ENCODE results near the gene TRIM15. TPM values are rescaled to one million over a fixed set of nuclear protein-coding genes. Genes with fewer than 3 reads are reported as not detected.
"Not testable (repeated sequence)": the region's sequence is repeated elsewhere in the genome, so short reads cannot be mapped to it uniquely, and the experiment has no call there.

The TRIM15 gene
- total and polyA plus RNA-seq, 2 donors (not counting 3 experiments of a cell fraction or from before 2014, with no cell fraction given): not detected

DNA sequence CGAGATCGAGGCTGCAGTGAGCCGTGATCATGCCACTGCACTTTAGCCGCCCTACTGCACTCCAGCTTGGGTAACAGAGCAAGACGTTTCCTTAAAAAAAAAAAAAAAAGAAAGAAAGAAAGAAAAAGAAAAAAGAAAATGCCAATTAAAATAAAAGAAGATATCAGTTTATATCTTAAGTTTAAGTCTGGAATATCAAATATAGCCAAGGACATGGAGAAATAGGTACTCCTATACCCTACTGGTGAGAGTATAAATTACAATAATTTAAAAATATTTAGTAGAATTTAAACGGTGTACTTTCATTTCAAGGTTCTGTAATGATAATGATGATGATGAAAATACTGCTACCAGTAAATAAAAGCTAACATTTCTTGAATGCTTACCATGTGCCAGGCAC is 46.6 kb upstream of the TRIM15 start:
- no peaks in the 10 kb centered on the region for H3K36me3 ChIP-seq (ENCODE audit: control insufficient read depth in 2 of 2, extremely low read depth in 1 of 2, insufficient read depth in 2 of 2, low read length in 2 of 2)
- POLR2A ChIA-PET: no interaction called here
- intact Hi-C loops (cut with micrococcal nuclease) (no loop called here), dilution Hi-C loops (cut with MboI; ENCODE audit: extremely low pct_ligation_motif_present, low sequenced_read_pairs) (no loop called here)
- CTCF ChIA-PET: interaction anchor here (0.7 to 2.1 kb wide), 2 partner anchors 14 to 15 kb away, joined by 3 to 7 read pairs; no protein-coding TSS in a partner anchor
- H2AFZ ChIP-seq (ENCODE audit: low read depth, low read length): no peak overlapping the region
- no peaks in the 10 kb centered on the region for H3K9me3 ChIP-seq (replicated peaks; ENCODE audit: control insufficient read depth, insufficient read depth, low read length)
- FAIRE-seq (no peak), DNase-seq (ENCODE audit: low read depth, low spot score) (no peak)
- H3K9me1 ChIP-seq (replicated peaks; ENCODE audit: control insufficient read depth, extremely low read depth, insufficient read depth, low read length): no peaks in the 10 kb centered on the region
- TF ChIP-seq GATA2 (IDR thresholded peaks at IDR 0.05; ENCODE audit: insufficient read depth, insufficient read length, low read depth, low read length): no peak
- TF ChIP-seq EZH2 (IDR thresholded peaks at IDR 0.05; ENCODE audit: borderline replicate concordance, low read depth, low read length, severe bottlenecking): no peak
- no peak for TF ChIP-seq JUN (IDR thresholded peaks at IDR 0.05; ENCODE audit: borderline replicate concordance, insufficient read depth, insufficient read length, low read depth)
- TF ChIP-seq FOS (IDR thresholded peaks at IDR 0.05; ENCODE audit: borderline replicate concordance, insufficient read depth, low read length): no peak
- TF ChIP-seq POLR2A (IDR thresholded peaks at IDR 0.05; ENCODE audit: low read depth, low read length): no peak
- TF ChIP-seq POLR2AphosphoS5 (IDR thresholded peaks at IDR 0.05; ENCODE audit: insufficient read depth, low read depth, low read length): no peak
- no peak for TF ChIP-seq MYC (IDR thresholded peaks at IDR 0.05; ENCODE audit: low read depth, low read length)
- TF ChIP-seq MAX (IDR thresholded peaks at IDR 0.05; ENCODE audit: insufficient read depth, insufficient read length): no peak
- TF ChIP-seq CTCF (IDR thresholded peaks at IDR 0.05; ENCODE audit: extremely low read depth in 1 of 2, insufficient read depth in 1 of 2, low read depth in 1 of 2, low read length in 2 of 2): no peak
- no TSS peak for BruUV-seq (replicated peaks)
- no peak overlapping the region for H3K27ac ChIP-seq (ENCODE audit: insufficient read depth, low read depth, low read length)
- no peak overlapping the region for H3K4me2 ChIP-seq (ENCODE audit: insufficient read depth, low read length)
- H4K20me1 ChIP-seq (replicated peaks; ENCODE audit: control insufficient read depth, extremely low read depth, insufficient read depth, low read length): no peaks in the 10 kb centered on the region
- no peaks in the 10 kb centered on the region for H3K4me1 ChIP-seq (ENCODE audit: control insufficient read depth, extremely low read depth, insufficient read depth, low read length)
- no peak overlapping the region for H3K4me3 ChIP-seq (replicated peaks in 1 of 3; ENCODE audit: insufficient read depth in 1 of 3, low read depth in 1 of 3, low read length in 3 of 3)
- no peak overlapping the region for H3K9ac ChIP-seq (replicated peaks; ENCODE audit: extremely low read depth, insufficient read depth, low read length)
- H3K79me2 ChIP-seq (ENCODE audit: control insufficient read depth, insufficient read depth, low read length): no peaks in the 10 kb centered on the region
- H3K27me3 ChIP-seq (ENCODE audit: control insufficient read depth in 2 of 2, insufficient read depth in 2 of 2, low read length in 2 of 2): peaks cover 23 to 35% of the 10 kb centered on the region in 2 experiments

GRCh38 chr6:30118691-30119090 is 44.7 kb upstream of the TRIM15 start:
- H3K36me3 ChIP-seq (ENCODE audit: control insufficient read depth in 2 of 2, extremely low read depth in 1 of 2, insufficient read depth in 2 of 2, low read length in 2 of 2); POLR2A ChIA-PET: not testable (repeated sequence)
- CTCF ChIA-PET: interaction anchor here (0.7 to 1.6 kb wide), 2 partner anchors 16 to 279 kb away, joined by 3 to 6 read pairs; no protein-coding TSS in a partner anchor

More at GRCh38 chr6:30118691-30119090, 44.7 kb upstream of the TRIM15 start:
- H2AFZ ChIP-seq (ENCODE audit: low read depth, low read length); H3K4me3 ChIP-seq (replicated peaks in 1 of 3; ENCODE audit: insufficient read depth in 1 of 3, low read depth in 1 of 3, low read length in 3 of 3); H4K20me1 ChIP-seq (replicated peaks; ENCODE audit: control insufficient read depth, extremely low read depth, insufficient read depth, low read length); H3K9me1 ChIP-seq (replicated peaks; ENCODE audit: control insufficient read depth, extremely low read depth, insufficient read depth, low read length); H3K79me2 ChIP-seq (ENCODE audit: control insufficient read depth, insufficient read depth, low read length); BruUV-seq (replicated peaks); H3K4me2 ChIP-seq (ENCODE audit: insufficient read depth, low read length); H3K9me3 ChIP-seq (replicated peaks; ENCODE audit: control insufficient read depth, insufficient read depth, low read length); H3K27ac ChIP-seq (ENCODE audit: insufficient read depth, low read depth, low read length); H3K9ac ChIP-seq (replicated peaks; ENCODE audit: extremely low read depth, insufficient read depth, low read length); dilution Hi-C loops (cut with MboI; ENCODE audit: extremely low pct_ligation_motif_present, low sequenced_read_pairs); DNase-seq (ENCODE audit: low read depth, low spot score); intact Hi-C loops (cut with micrococcal nuclease); FAIRE-seq; H3K4me1 ChIP-seq (ENCODE audit: control insufficient read depth, extremely low read depth, insufficient read depth, low read length): not testable (repeated sequence)
- peaks cover 4 to 21% of the 10 kb centered on the region in 2 experiments for H3K27me3 ChIP-seq (ENCODE audit: control insufficient read depth in 2 of 2, insufficient read depth in 2 of 2, low read length in 2 of 2)

All from endothelial cell of umbilical vein (primary cell).